Trophoblast cell (in vitro differentiated cells and primary cell): ENCODE results near the gene NFAM1.

Experiments
- DNase-seq, 2 donors: peaks; one replicate each; pipeline ENCODE4 v3.0.0-alpha.2; 2016
- H2AFZ ChIP-seq: 2 replicates; pipeline ENCODE4 v1.6.1; 2013; ENCODE audit warnings: low read length, moderate library complexity, mild to moderate bottlenecking; ENCODE audit not compliant: insufficient read depth, poor library complexity
- H2AK5ac ChIP-seq: 2 replicates; pipeline ENCODE4 v1.6.1; 2013; ENCODE audit warnings: mild to moderate bottlenecking, low read length
- H2BK120ac ChIP-seq: 2 replicates; pipeline ENCODE4 v1.6.1; 2013; ENCODE audit warnings: low read length, mild to moderate bottlenecking, moderate library complexity; ENCODE audit not compliant: insufficient read depth, poor library complexity
- H2BK12ac ChIP-seq: 2 replicates; pipeline ENCODE4 v1.6.1; 2013; ENCODE audit warnings: mild to moderate bottlenecking, low read length, moderate library complexity
- H2BK5ac ChIP-seq: 2 replicates; pipeline ENCODE4 v1.6.1; 2013; ENCODE audit warnings: low read length, low read depth, moderate library complexity, mild to moderate bottlenecking; ENCODE audit not compliant: poor library complexity
- H3K14ac ChIP-seq: 2 replicates; pipeline ENCODE4 v1.6.1; 2013; ENCODE audit warnings: mild to moderate bottlenecking, low read length
- H3K18ac ChIP-seq: 2 replicates; pipeline ENCODE4 v1.6.1; 2013; ENCODE audit warnings: mild to moderate bottlenecking, low read length
- H3K23ac ChIP-seq: 2 replicates; pipeline ENCODE4 v1.6.1; 2013; ENCODE audit warnings: low read length
- H3K27ac ChIP-seq: 2 replicates; pipeline ENCODE4 v1.5.1; 2013; ENCODE audit warnings: low read depth, mild to moderate bottlenecking, inconsistent platforms, low read length, moderate library complexity
- H3K27me3 ChIP-seq: 2 replicates; pipeline ENCODE4 v1.6.1; 2013; ENCODE audit warnings: inconsistent platforms, mild to moderate bottlenecking, low read length, moderate library complexity; ENCODE audit not compliant: insufficient read depth
- H3K36me3 ChIP-seq, 2 experiments: 1 replicate in 1 of 2; 2 replicates in 1 of 2; pipeline ENCODE4 v1.6.1; 2013; ENCODE audit warnings: low read length in 2 of 2, mild to moderate bottlenecking in 2 of 2, moderate library complexity in 1 of 2; ENCODE audit not compliant: insufficient read depth in 2 of 2, control insufficient read depth in 1 of 2
- H3K4ac ChIP-seq: 2 replicates; pipeline ENCODE4 v1.6.1; 2013; ENCODE audit warnings: low read depth, mild to moderate bottlenecking, low read length, moderate library complexity
- H3K4me1 ChIP-seq, 2 experiments: 1 replicate in 1 of 2; 2 replicates in 1 of 2; pipeline ENCODE4 v1.6.1; 2013; ENCODE audit warnings: low read length in 2 of 2, mild to moderate bottlenecking in 2 of 2, moderate library complexity in 1 of 2; ENCODE audit not compliant: insufficient read depth in 2 of 2, control insufficient read depth in 1 of 2
- H3K4me2 ChIP-seq: 2 replicates; pipeline ENCODE4 v1.6.1; 2013; ENCODE audit warnings: inconsistent platforms, mild to moderate bottlenecking, low read length, moderate library complexity
- H3K4me3 ChIP-seq: 2 replicates; pipeline ENCODE4 v1.5.1; 2013; ENCODE audit warnings: mild to moderate bottlenecking, low read depth, low read length, inconsistent platforms
- H3K79me1 ChIP-seq: one replicate; pipeline ENCODE4 v1.6.1; 2013; ENCODE audit warnings: low read length
- H3K79me2 ChIP-seq: 2 replicates; pipeline ENCODE4 v1.6.1; 2013; ENCODE audit warnings: low read length, mild to moderate bottlenecking; ENCODE audit not compliant: control insufficient read depth, insufficient read depth, poor library complexity
- H3K9ac ChIP-seq: 2 replicates; pipeline ENCODE4 v1.6.1; 2013; ENCODE audit warnings: mild to moderate bottlenecking, low read length
- H3K9me3 ChIP-seq: 2 replicates; pipeline ENCODE4 v1.6.1; 2013; ENCODE audit warnings: low read depth, mild to moderate bottlenecking, control low read depth, inconsistent platforms, low read length; ENCODE audit not compliant: insufficient read depth
- H4K12ac ChIP-seq: 2 replicates; pipeline ENCODE4 v1.6.1; 2013; ENCODE audit warnings: low read depth, mild to moderate bottlenecking, low read length, moderate library complexity
- H4K8ac ChIP-seq: 2 replicates; pipeline ENCODE4 v1.6.1; 2013; ENCODE audit warnings: low read depth, mild to moderate bottlenecking, low read length, moderate library complexity
- H4K91ac ChIP-seq: one replicate; pipeline ENCODE4 v1.6.1; 2013; ENCODE audit warnings: low read depth, mild to moderate bottlenecking, low read length, moderate library complexity
- WGBS: extraction: QIAGEN DNeasy Blood & Tissue Kit; methylation state at CpG from one replicate; pipeline ENCODE4 v1.1.7; 2013; ENCODE audit warnings: missing lambda C conversion rate; ENCODE audit not compliant: insufficient read length, insufficient coverage; ENCODE audit errors: extremely low coverage; 5-methylcytosine and 5-hydroxymethylcytosine counted together

Gene NFAM1

GRCh38 chr22:42443240-42444076 lies 11.3 kb upstream of the NFAM1 start:
- Histone ChIP-seq H3K79me2 (no peaks in the 10 kb centered on the region), H3K27ac (no peak overlapping the region), H3K4me3 (no peak overlapping the region), H2BK120ac (no peak overlapping the region), H3K27me3 (no peaks in the 10 kb centered on the region), H4K12ac (no peak overlapping the region), H3K9ac (no peak overlapping the region), H3K4me1 (peaks cover 5 to 7% of the 10 kb centered on the region in 2 experiments), H3K4ac (no peak overlapping the region), H3K23ac (no peak overlapping the region), H3K14ac (no peak overlapping the region), H4K8ac (peak overlapping the region; percentile 15), H3K79me1 (no peaks in the 10 kb centered on the region), H2AK5ac (no peak overlapping the region), H4K91ac (peak overlapping the region; percentile 16), H3K9me3 (no peaks in the 10 kb centered on the region), H2BK5ac (no peak overlapping the region), H3K36me3 (no peaks in the 10 kb centered on the region), H3K18ac (no peak overlapping the region), H2AFZ (no peak overlapping the region), H3K4me2 (peak overlapping the region; percentile 48), H2BK12ac (no peak overlapping the region)
- DNase-seq, result no peak
- WGBS, result no CpG with 5 or more reads among the region's 6 CpGs

DNA sequence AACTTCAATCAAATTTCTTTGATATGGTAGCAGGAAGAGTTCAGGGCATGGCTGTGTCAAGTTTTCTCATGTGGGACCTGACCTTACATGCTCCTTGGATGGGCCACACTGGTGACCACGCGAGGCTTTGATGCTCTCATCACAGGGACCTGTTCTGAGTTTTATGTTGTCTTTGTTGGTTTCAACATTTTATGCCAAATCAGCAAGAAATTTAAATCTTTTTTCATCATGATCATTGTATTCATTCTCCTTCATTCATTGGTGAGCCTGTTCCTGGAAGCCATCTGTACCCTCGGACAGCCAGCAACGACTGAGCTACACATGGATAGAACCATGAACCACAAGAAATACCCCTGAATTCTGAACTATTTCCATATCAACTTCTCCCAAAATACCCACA lies 10.5 kb upstream of the NFAM1 start:
- WGBS, result no CpG with 5 or more reads among the region's 4 CpGs
- no peak overlapping the region for H3K4ac ChIP-seq
- no peak overlapping the region for H3K9ac ChIP-seq
- H3K14ac ChIP-seq, result no peak overlapping the region
- H3K9me3 ChIP-seq, result no peaks in the 10 kb centered on the region
- H3K4me2 ChIP-seq, result no peak overlapping the region
- no peaks in the 10 kb centered on the region for H3K27me3 ChIP-seq
- no peak overlapping the region for H3K18ac ChIP-seq
- no peak overlapping the region for H4K12ac ChIP-seq
- no peak overlapping the region for H2BK120ac ChIP-seq
- peaks cover 5 to 9% of the 10 kb centered on the region in 2 experiments for H3K4me1 ChIP-seq
- H3K27ac ChIP-seq, result no peak overlapping the region
- H2BK12ac ChIP-seq, result no peak overlapping the region
- H4K91ac ChIP-seq, result no peak overlapping the region
- H4K8ac ChIP-seq, result no peak overlapping the region
- H3K36me3 ChIP-seq, result no peaks in the 10 kb centered on the region
- H2AFZ ChIP-seq, result no peak overlapping the region
- DNase-seq, result no peak
- no peak overlapping the region for H2BK5ac ChIP-seq
- H3K79me2 ChIP-seq, result no peaks in the 10 kb centered on the region
- no peak overlapping the region for H2AK5ac ChIP-seq
- H3K79me1 ChIP-seq, result no peaks in the 10 kb centered on the region
- H3K23ac ChIP-seq, result no peak overlapping the region
- H3K4me3 ChIP-seq, result no peak overlapping the region

DNA sequence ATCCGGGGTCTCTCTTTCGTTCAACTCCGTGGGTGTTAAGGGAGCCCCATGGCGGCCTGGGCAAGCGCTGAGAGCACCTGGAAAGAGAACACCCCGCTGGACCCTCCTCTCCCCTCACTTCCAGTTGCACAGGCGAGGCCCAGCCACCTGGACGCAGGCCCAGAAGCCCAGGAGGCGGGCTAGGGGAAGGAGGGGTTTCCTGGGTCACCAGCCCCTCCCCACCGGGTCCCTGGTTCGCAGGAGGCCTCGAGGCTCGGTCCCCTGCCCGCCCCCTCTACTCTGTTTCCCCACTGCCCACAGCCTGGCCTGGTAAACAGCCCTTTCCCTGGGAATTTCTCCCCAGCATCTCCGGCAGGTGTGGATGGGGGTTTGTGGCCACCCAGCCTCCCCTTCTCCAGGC lies 8.5 kb upstream of the NFAM1 start:
- no CpG with 5 or more reads among the region's 15 CpGs for WGBS
- Histone ChIP-seq H2BK5ac (no peak overlapping the region), H3K4me2 (no peak overlapping the region)

GRCh38 chr22:42439821-42440674 lies 7.8 kb upstream of the NFAM1 start:
- Histone ChIP-seq H3K23ac (no peak overlapping the region), H3K27ac (no peak overlapping the region), H3K4me1 (peaks cover 7 to 11% of the 10 kb centered on the region in 2 experiments), H4K8ac (no peak overlapping the region), H3K4ac (no peak overlapping the region), H4K91ac (no peak overlapping the region), H2BK120ac (no peak overlapping the region), H3K14ac (no peak overlapping the region), H3K4me3 (no peak overlapping the region), H3K79me2 (no peaks in the 10 kb centered on the region), H3K27me3 (no peaks in the 10 kb centered on the region), H2AK5ac (no peak overlapping the region), H2BK5ac (no peak overlapping the region), H4K12ac (no peak overlapping the region), H3K36me3 (no peaks in the 10 kb centered on the region), H3K4me2 (no peak overlapping the region), H2BK12ac (no peak overlapping the region), H3K9ac (no peak overlapping the region), H2AFZ (no peak overlapping the region), H3K9me3 (no peaks in the 10 kb centered on the region), H3K79me1 (peaks cover 3% of the 10 kb centered on the region), H3K18ac (no peak overlapping the region)
- WGBS, result no CpG with 5 or more reads among the region's 20 CpGs
- DNase-seq, result peak; percentile 29 to 34

More for the DNA sequence above, 8.5 kb upstream of the NFAM1 start:
- H2AK5ac ChIP-seq, result no peak overlapping the region
- H3K79me2 ChIP-seq, result no peaks in the 10 kb centered on the region
- H4K8ac ChIP-seq, result no peak overlapping the region
- peaks cover 3% of the 10 kb centered on the region for H3K79me1 ChIP-seq
- no peaks in the 10 kb centered on the region for H3K36me3 ChIP-seq
- H3K14ac ChIP-seq, result no peak overlapping the region
- H2BK120ac ChIP-seq, result no peak overlapping the region
- H3K9ac ChIP-seq, result no peak overlapping the region
- H3K23ac ChIP-seq, result no peak overlapping the region
- H3K4me3 ChIP-seq, result no peak overlapping the region
- H3K4me1 ChIP-seq, result peaks cover 7 to 11% of the 10 kb centered on the region in 2 experiments
- H4K12ac ChIP-seq, result no peak overlapping the region
- DNase-seq, result no peak
- H2AFZ ChIP-seq, result no peak overlapping the region
- H4K91ac ChIP-seq, result no peak overlapping the region
- H3K18ac ChIP-seq, result no peak overlapping the region
- H3K27me3 ChIP-seq, result no peaks in the 10 kb centered on the region
- no peaks in the 10 kb centered on the region for H3K9me3 ChIP-seq
- H3K4ac ChIP-seq, result no peak overlapping the region
- no peak overlapping the region for H3K27ac ChIP-seq
- H2BK12ac ChIP-seq, result no peak overlapping the region
